ENCODE measurements around the gene KLRD1.
"Not testable (repeated sequence)": the region's sequence is repeated elsewhere in the genome, so short reads cannot be mapped to it uniquely, and the experiment has no call there.

Gene KLRD1

DNA sequence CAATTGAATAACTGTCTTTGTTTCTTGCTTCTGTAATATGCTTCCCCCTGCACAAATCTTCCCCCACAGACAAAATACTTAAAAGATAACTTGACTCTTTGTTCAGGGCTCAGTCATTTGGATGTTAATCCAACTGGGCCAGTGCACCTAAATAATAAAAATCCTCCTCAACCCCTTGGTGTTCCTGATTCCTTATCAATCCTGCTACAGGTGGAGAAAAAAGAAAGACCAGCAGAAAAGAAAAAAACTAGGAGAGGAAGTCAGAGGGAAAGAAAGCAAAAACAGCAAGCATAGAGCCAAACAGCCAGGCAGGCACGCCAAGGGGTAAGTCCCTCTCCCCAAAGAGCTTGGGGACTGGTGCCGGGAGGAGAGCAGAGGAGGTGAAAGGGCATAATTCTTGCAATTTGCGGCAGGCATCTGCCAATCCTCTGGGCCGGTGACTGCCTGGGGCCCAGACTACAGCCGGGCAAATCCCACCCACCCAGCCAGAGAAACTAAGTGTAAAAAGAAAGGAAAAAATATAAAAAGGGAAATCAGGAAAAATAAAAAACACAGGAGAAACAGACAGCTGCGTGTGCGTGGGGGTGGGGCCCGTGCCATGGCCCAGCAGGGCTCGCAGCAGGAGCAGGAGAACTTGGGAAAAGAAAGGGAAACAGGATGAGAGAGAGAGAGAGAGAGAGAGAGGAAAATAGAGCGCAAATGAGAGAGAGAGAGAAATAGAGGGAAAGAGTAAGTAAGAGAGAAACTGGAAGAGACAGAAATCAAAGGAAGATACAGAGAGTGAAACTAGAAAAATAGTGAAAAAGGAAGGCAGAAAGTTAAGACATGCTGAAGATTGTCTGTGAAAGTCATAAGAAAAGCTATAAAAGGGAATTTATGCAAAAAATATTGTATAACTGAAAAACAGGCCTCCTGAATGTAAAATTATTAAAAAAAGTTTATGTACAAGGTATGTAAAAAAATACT, 60.8 kb downstream of the KLRD1 start:
- TF ChIP-seq, protein P1, sequence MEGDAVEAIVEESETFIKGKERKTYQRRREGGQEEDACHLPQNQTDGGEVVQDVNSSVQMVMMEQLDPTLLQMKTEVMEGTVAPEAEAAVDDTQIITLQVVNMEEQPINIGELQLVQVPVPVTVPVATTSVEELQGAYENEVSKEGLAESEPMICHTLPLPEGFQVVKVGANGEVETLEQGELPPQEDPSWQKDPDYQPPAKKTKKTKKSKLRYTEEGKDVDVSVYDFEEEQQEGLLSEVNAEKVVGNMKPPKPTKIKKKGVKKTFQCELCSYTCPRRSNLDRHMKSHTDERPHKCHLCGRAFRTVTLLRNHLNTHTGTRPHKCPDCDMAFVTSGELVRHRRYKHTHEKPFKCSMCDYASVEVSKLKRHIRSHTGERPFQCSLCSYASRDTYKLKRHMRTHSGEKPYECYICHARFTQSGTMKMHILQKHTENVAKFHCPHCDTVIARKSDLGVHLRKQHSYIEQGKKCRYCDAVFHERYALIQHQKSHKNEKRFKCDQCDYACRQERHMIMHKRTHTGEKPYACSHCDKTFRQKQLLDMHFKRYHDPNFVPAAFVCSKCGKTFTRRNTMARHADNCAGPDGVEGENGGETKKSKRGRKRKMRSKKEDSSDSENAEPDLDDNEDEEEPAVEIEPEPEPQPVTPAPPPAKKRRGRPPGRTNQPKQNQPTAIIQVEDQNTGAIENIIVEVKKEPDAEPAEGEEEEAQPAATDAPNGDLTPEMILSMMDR (IDR thresholded peaks at IDR 0.05), result no peak
- Histone ChIP-seq H3K36me3 (no peaks in the 10 kb centered on the region), H3K4me1 (peaks cover 0 to 27% (median 14%) of the 10 kb centered on the region in 4 donors), H3K4me3 (no peak overlapping the region), H3K27me3 (no peaks in the 10 kb centered on the region), H3K9me3 (no peaks in the 10 kb centered on the region), H3K27ac (peak overlapping the region in 1 of 2 donors; percentile 45)
- DNase-seq, result no peak
- intact Hi-C loops (cut with DNase I; ENCODE audit: low total_unique reads), result loop anchor here (10.0 kb wide), 1 partner anchor 154 kb away; the partner anchor contains the start of gene GABARAPL1

DNA sequence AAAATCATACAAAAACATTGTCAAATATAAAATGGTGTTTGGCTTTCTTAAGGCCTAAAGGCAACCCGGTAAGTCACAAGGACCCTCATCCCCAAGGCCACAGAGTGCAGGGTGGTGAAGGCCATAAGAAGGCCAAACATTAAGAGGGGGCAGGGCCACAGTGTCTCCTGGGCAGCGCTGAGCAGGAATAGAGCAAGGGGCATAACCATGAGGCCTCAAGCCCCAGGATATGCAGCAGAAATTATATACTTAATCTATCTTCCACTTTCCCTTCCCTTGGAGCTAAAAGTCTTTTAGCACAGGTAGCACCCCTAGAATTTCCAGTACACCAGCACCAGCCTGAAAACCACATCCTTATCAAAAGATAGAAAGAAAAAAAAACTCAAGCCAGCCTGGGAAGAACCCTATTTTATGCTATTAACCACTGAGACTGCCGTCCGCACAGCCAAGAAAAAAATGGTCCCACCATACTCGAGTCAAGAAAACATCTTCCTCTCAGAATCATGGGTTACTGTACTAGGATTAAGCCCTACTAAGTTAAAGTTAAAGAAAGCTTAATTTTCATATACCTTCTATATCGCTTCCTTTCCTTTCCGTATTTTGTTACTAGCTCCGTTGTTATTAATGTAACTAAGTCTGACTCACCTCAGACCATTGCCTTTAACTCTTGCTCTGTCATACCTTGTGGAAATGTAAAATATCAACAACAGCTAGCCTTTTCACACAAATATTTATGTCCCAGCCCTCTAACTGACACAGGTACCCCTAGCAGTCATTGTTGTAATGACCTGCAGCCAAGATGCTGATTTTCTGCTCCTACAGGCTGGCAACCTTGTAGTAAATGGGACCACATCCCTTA, 62.1 kb downstream of the KLRD1 start:
- DNase-seq, result no peak
- H3K9me3 ChIP-seq, result no peaks in the 10 kb centered on the region
- H3K36me3 ChIP-seq, result no peaks in the 10 kb centered on the region
- no peak overlapping the region for H3K4me3 ChIP-seq
- TF ChIP-seq, protein P1 (IDR thresholded peaks at IDR 0.05), result no peak
- no peaks in the 10 kb centered on the region for H3K27me3 ChIP-seq
- peaks cover 0 to 24% (median 12%) of the 10 kb centered on the region in 4 donors for H3K4me1 ChIP-seq
- intact Hi-C loops (cut with DNase I; ENCODE audit: low total_unique reads), result loop anchor here (10.0 kb wide), 1 partner anchor 155 kb away; the partner anchor contains the start of gene GABARAPL1
- H3K27ac ChIP-seq, result no peak overlapping the region

DNA sequence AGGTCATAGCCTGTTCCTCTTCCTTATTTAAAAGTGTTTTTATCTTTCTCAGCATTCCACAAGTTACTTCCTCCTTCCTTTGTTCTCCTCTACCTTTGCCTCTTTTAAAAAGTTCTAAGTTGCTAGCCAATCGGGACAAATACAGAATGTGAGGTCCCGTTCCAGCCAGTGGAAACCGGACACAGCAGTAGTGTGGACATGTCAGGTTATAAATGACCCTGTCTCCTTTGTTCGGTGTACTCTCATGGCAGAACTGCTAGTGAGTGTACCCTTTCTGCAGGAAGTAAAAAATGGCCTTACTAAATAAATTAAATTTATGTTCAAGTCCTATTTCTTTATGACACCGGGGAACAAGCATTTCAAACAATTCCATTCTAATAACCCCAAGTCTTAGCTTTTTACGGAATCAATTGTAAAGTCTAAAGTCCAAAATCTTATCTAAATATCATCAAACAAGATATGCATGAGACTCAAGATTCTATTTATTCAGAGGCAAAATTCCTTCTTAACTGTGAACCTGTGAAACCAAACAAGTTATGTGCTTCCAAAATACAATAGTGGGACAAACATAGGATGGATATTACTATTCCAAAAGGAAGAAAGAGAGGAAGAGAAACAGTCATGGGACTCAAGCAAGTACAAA, 64.3 kb downstream of the KLRD1 start:
- H3K27me3 ChIP-seq; H3K36me3 ChIP-seq; H3K4me3 ChIP-seq; H3K27ac ChIP-seq; DNase-seq; H3K4me1 ChIP-seq; intact Hi-C loops (cut with DNase I; ENCODE audit: low total_unique reads); H3K9me3 ChIP-seq: not testable (repeated sequence)

DNA sequence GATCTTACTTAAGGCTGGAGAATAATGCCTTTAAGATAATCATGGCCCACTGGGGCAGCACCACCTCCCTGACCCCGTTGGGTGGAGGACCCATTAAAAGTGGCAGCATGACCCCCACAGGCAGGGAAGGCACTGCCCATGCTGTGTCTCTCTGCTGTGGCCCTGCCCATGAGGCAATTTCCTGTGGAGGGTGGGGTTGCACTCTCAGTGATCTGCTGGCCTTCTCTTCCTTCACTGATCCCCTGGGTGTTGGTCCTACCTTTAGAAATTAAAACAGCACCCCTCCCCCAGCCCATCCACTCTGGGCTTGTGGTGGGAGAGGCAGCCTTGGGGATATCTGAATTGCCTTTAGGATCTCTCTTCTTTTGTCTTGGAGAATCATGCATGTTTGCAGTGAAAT, 64.9 kb downstream of the KLRD1 start:
- Histone ChIP-seq H3K4me1 (peaks cover 0 to 5% (median 0%) of the 10 kb centered on the region in 4 donors), H3K9me3 (no peaks in the 10 kb centered on the region), H3K36me3 (no peaks in the 10 kb centered on the region), H3K27me3 (no peaks in the 10 kb centered on the region), H3K27ac (no peak overlapping the region), H3K4me3 (no peak overlapping the region)
- intact Hi-C loops (cut with DNase I; ENCODE audit: low total_unique reads), result no loop called here
- TF ChIP-seq, protein P1 (IDR thresholded peaks at IDR 0.05), result no peak
- no peak for DNase-seq

DNA sequence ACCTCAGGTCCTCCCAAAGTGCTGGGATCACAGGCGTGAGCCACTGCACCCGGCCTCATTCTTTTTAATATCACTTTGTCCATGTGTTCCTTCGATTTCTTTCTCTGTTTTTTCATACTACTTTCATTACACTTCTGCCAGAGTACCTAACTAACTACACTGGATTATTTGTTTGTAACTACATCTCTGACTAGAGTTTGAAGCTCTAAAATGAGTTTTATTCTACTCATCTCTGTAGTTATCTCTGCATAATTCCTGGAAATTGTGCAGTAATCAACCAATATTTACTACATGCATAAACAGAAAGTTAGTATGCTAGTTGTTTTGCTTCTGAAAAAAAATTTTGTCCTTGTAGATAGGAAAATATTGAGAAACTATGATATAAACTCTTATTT, 67.0 kb downstream of the KLRD1 start:
- Histone ChIP-seq H3K9me3 (no peaks in the 10 kb centered on the region), H3K36me3 (no peaks in the 10 kb centered on the region), H3K4me3 (no peak overlapping the region), H3K4me1 (no peaks in the 10 kb centered on the region), H3K27me3 (no peaks in the 10 kb centered on the region), H3K27ac (no peak overlapping the region)
- no peak for DNase-seq
- intact Hi-C loops (cut with DNase I; ENCODE audit: low total_unique reads), result no loop called here
- TF ChIP-seq, protein P1 (IDR thresholded peaks at IDR 0.05), result no peak

DNA sequence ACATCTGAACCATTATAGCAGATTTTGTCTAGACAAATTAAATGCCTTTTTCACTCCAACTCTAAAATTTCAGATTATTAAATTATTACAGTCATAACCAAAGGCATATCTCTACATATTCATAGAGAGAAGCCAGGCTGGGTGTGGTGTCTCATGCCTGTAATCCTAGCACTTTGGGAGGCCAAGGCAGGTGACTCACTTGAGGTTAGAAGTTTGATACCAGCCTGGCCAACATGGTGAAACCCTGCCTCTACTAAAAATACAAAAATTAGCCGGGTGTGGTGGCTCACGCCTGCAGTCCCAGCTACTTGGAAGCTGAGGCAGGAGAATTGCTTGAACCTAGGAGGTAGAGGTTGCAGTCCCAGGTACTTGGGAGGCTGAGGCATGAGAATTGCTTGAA, 71.1 kb downstream of the KLRD1 start:
- DNase-seq; H3K4me3 ChIP-seq; intact Hi-C loops (cut with DNase I; ENCODE audit: low total_unique reads); H3K36me3 ChIP-seq; H3K27me3 ChIP-seq; H3K27ac ChIP-seq; H3K4me1 ChIP-seq; H3K9me3 ChIP-seq: not testable (repeated sequence)
